Sigmoid colon (tissue), 3 donors: ENCODE measurements around the gene C1RL.

Source experiments
- CTCF ChIP-seq, 4 experiments: fragments of 450-650 bp in 3 of 4; fragments of 200-600 bp in 1 of 4; IDR thresholded peaks; one replicate each; pipeline ENCODE4 v1.5.1; 2016 to 2019; ENCODE audit warnings: antibody characterized with exemption in 4 of 4, mild to moderate bottlenecking in 3 of 4, moderate library complexity in 2 of 4
- POLR2A ChIP-seq, 2 donors: fragments of 450-650 bp; IDR thresholded peaks; one replicate each; pipeline ENCODE4 v1.6.1; 2016; ENCODE audit warnings: antibody characterized with exemption in 2 of 2, mild to moderate bottlenecking in 2 of 2, moderate library complexity in 2 of 2

GRCh38 chr12:7075518-7075917 lies 33.5 kb downstream of the C1RL start:
- TF ChIP-seq CTCF (IDR thresholded peaks at IDR 0.05) (no peak), POLR2A (IDR thresholded peaks at IDR 0.05) (no peak)
